GM23338 (cell line): ENCODE measurements around the gene POLD3. TPM values are rescaled to one million over a fixed set of nuclear protein-coding genes. Genes with fewer than 3 reads are reported as not detected.

Source experiments
- ATAC-seq: fragments of 200-7000 bp; cut with Tn5 transposase; 3 replicates; pipeline ENCODE4 v1.9.1; 2020
- DNase-seq: peaks from one replicate; pipeline ENCODE4 v3.0.0-alpha.2; 2015; ENCODE audit warnings: low spot score
- H2AFZ ChIP-seq: fragments of 200-600 bp; sonication (generic); 2 replicates; pipeline ENCODE4 v1.8.0; 2016; ENCODE audit warnings: antibody characterized with exemption, mild to moderate bottlenecking, moderate library complexity
- H3F3A ChIP-seq: fragments of 200-600 bp; sonication (generic); replicated peaks from 2 replicates; pipeline ENCODE4 v1.8.0; 2017; ENCODE audit warnings: antibody characterized with exemption, mixed run types, low read depth
- H3K27ac ChIP-seq: fragments of 200-600 bp; sonication (generic); 2 replicates; pipeline ENCODE4 v1.6.1; 2016; ENCODE audit warnings: low read depth
- H3K27me3 ChIP-seq: fragments of 200-600 bp; sonication (generic); 2 replicates; pipeline ENCODE4 v1.8.0; 2016; ENCODE audit warnings: mild to moderate bottlenecking, mixed run types, moderate library complexity; ENCODE audit not compliant: insufficient read depth
- H3K36me3 ChIP-seq: fragments of 200-600 bp; sonication (generic); 2 replicates; pipeline ENCODE4 v1.8.0; 2016; ENCODE audit warnings: mild to moderate bottlenecking; ENCODE audit not compliant: insufficient read depth
- H3K4me1 ChIP-seq: fragments of 200-600 bp; sonication (generic); 2 replicates; pipeline ENCODE4 v1.8.0; 2016; ENCODE audit warnings: mild to moderate bottlenecking, moderate library complexity; ENCODE audit not compliant: insufficient read depth
- H3K4me2 ChIP-seq: fragments of 200-600 bp; sonication (generic); 2 replicates; pipeline ENCODE4 v1.7.1; 2017; ENCODE audit warnings: mixed run types
- H3K4me3 ChIP-seq: fragments of 200-600 bp; sonication (generic); 2 replicates; pipeline ENCODE4 v1.6.1; 2016; ENCODE audit warnings: mixed run types
- H3K79me2 ChIP-seq: fragments of 200-600 bp; sonication (generic); replicated peaks from 2 replicates; pipeline ENCODE4 v1.8.0; 2017; ENCODE audit warnings: mild to moderate bottlenecking; ENCODE audit not compliant: insufficient read depth
- H3K9me2 ChIP-seq: fragments of 200-600 bp; sonication (generic); 2 replicates; pipeline ENCODE4 v1.8.0; 2017; ENCODE audit not compliant: insufficient read depth
- H4K20me1 ChIP-seq: fragments of 200-600 bp; sonication (generic); replicated peaks from 2 replicates; pipeline ENCODE4 v1.8.0; 2017; ENCODE audit warnings: mild to moderate bottlenecking; ENCODE audit not compliant: insufficient read depth
- H3K27ac Mint-ChIP-seq: 2 replicates; pipeline ENCODE4 v1.8.0; 2020; ENCODE audit warnings: inconsistent platforms, mild to moderate bottlenecking, moderate library complexity, mixed read lengths
- H3K27me3 Mint-ChIP-seq: 3 replicates; pipeline ENCODE4 v1.8.0; 2022; ENCODE audit warnings: low read depth, mild to moderate bottlenecking, moderate library complexity, mixed read lengths, inconsistent platforms; ENCODE audit not compliant: insufficient read depth, poor library complexity
- H3K36me3 Mint-ChIP-seq: 3 replicates; pipeline ENCODE4 v1.8.0; 2021; ENCODE audit warnings: low read depth, mild to moderate bottlenecking, inconsistent platforms, moderate library complexity, mixed read lengths
- H3K4me1 Mint-ChIP-seq: 3 replicates; pipeline ENCODE4 v1.8.0; 2020; ENCODE audit warnings: mild to moderate bottlenecking, inconsistent platforms, mixed read lengths
- H3K4me3 Mint-ChIP-seq: 3 replicates; pipeline ENCODE4 v1.8.0; 2021; ENCODE audit warnings: moderate library complexity, mild to moderate bottlenecking, inconsistent platforms, mixed read lengths
- H3K9me3 Mint-ChIP-seq: 3 replicates; pipeline ENCODE4 v1.8.0; 2020; ENCODE audit warnings: moderate library complexity, mild to moderate bottlenecking, inconsistent platforms, mixed read lengths
- CREB1 ChIP-seq: fragments of 250-450 bp; sonication (Bioruptor Pico); IDR thresholded peaks from 2 replicates; pipeline ENCODE4 v1.5.0; 2020; ENCODE audit warnings: low read depth, mild to moderate bottlenecking, moderate library complexity
- EZH2 ChIP-seq: fragments of 200-600 bp; sonication (generic); IDR thresholded peaks from one replicate; pipeline ENCODE4 v1.8.0; 2017; ENCODE audit warnings: antibody characterized with exemption, mild to moderate bottlenecking, low read depth; ENCODE audit not compliant: unreplicated experiment
- EZH2phosphoT487 ChIP-seq: fragments of 200-600 bp; sonication (generic); IDR thresholded peaks from one replicate; pipeline ENCODE4 v1.8.1; 2018; ENCODE audit warnings: antibody characterized with exemption; ENCODE audit not compliant: unreplicated experiment
- POLR2AphosphoS5 ChIP-seq: IDR thresholded peaks from 2 replicates; pipeline ENCODE4 v1.6.1; 2016; ENCODE audit warnings: antibody characterized with exemption, low read depth
- ZNF114 ChIP-seq: fragments of 250-450 bp; sonication (Bioruptor Pico); IDR thresholded peaks from 2 replicates; pipeline ENCODE4 v1.5.0; 2020; ENCODE audit warnings: mild to moderate bottlenecking, moderate library complexity
- polyA plus RNA-seq: library from polyadenylated mRNA; unstranded; fragments of >200 nt; fragmentation: Nextera tagmentation; extraction: Ambion mirVana; gene quantifications from 2 replicates; pipeline ENCODE4 v1.2.1, GENCODE V29; 2016
- total RNA-seq: library from RNA; depleted of rRNA; stranded (reverse); fragments of >200 nt; shearing (Covaris generic); gene quantifications from 2 replicates; pipeline ENCODE4 v1.2.3, GENCODE V29; 2014
- TF ChIP-seq, protein P1 (sequence below), 2 experiments: fragments of 200-600 bp in 1 of 2; sonication (generic) in 1 of 2; conservative IDR thresholded peaks; 2 replicates each; pipeline versions ENCODE4 v1.5.1 to v1.6.1; 2016 to 2017; ENCODE audit warnings: antibody characterized with exemption in 2 of 2, low read depth in 2 of 2, mild to moderate bottlenecking in 2 of 2, moderate library complexity in 1 of 2
- TF ChIP-seq, protein P2 (sequence below): IDR thresholded peaks from 2 replicates; pipeline ENCODE4 v1.6.1; 2016; ENCODE audit warnings: antibody characterized with exemption
- TF ChIP-seq, protein P3 (sequence below): IDR thresholded peaks from one replicate; pipeline ENCODE4 v1.6.1; 2018; ENCODE audit warnings: antibody characterized with exemption; ENCODE audit not compliant: unreplicated experiment
- TF ChIP-seq, protein P4 (sequence below): fragments of 250-450 bp; sonication (Bioruptor Pico); IDR thresholded peaks from 2 replicates; pipeline ENCODE4 v1.5.0; 2020; ENCODE audit warnings: mild to moderate bottlenecking, moderate library complexity

POLD3 gene
- total and polyA plus RNA-seq, 2 experiments from 2014 or later = 21.9 to 50.1 TPM

DNA sequence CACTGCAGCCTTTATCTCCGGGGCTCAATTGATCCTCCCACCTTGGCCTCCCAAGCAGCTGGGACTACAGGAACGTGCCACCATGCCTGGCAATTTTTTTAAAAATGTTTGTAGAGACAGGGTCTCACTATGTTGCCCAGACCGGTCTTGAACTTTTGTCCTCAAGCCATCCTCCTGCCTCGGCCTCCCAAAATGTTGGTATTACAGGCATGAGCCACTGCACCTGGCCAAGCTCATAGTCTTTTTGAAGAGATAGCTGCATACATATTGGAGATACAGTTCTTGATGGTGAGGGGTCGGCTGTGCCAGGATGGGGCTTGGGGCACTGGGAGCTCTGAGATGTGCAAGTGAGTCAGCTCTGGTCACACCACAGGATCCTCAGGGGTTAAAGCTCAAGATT is 85.7 kb downstream of the POLD3 start:
- DNase-seq (no peak), ATAC-seq (no peak)
- Histone ChIP-seq H2AFZ (no peak overlapping the region), H4K20me1 (no peaks in the 10 kb centered on the region), H3K4me2 (no peak overlapping the region), H3K36me3 (no peaks in the 10 kb centered on the region), H3K4me3 (no peak overlapping the region), H3K79me2 (no peaks in the 10 kb centered on the region), H3F3A (no peaks in the 10 kb centered on the region), H3K27ac (no peak overlapping the region), H3K4me1 (no peaks in the 10 kb centered on the region), H3K9me2 (no peaks in the 10 kb centered on the region), H3K27me3 (peaks cover 5% of the 10 kb centered on the region)
- Mint-ChIP-seq H3K4me1 (no peaks in the 10 kb centered on the region; the same call in 2 of the 3 replicates), H3K9me3 (peaks cover 3% of the 10 kb centered on the region; the same call in 1 of the 3 replicates), H3K27me3 (peaks cover 5% of the 10 kb centered on the region), H3K4me3 (no peak overlapping the region), H3K36me3 (peaks cover 6% of the 10 kb centered on the region; the same call in 2 of the 3 replicates), H3K27ac (no peak overlapping the region)
- TF ChIP-seq CREB1 (CRISPR knock-in tag) = no peak
- TF ChIP-seq POLR2AphosphoS5 = no peak
- no peak for TF ChIP-seq ZNF114 (CRISPR knock-in tag)
- TF ChIP-seq, protein P1, sequence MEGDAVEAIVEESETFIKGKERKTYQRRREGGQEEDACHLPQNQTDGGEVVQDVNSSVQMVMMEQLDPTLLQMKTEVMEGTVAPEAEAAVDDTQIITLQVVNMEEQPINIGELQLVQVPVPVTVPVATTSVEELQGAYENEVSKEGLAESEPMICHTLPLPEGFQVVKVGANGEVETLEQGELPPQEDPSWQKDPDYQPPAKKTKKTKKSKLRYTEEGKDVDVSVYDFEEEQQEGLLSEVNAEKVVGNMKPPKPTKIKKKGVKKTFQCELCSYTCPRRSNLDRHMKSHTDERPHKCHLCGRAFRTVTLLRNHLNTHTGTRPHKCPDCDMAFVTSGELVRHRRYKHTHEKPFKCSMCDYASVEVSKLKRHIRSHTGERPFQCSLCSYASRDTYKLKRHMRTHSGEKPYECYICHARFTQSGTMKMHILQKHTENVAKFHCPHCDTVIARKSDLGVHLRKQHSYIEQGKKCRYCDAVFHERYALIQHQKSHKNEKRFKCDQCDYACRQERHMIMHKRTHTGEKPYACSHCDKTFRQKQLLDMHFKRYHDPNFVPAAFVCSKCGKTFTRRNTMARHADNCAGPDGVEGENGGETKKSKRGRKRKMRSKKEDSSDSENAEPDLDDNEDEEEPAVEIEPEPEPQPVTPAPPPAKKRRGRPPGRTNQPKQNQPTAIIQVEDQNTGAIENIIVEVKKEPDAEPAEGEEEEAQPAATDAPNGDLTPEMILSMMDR (conservative IDR thresholded peaks at IDR 0.05; ENCODE audit: low read depth in 2 of 2) = no peak
- no peak for TF ChIP-seq EZH2phosphoT487
- TF ChIP-seq EZH2 = no peak
- TF ChIP-seq, protein P2, sequence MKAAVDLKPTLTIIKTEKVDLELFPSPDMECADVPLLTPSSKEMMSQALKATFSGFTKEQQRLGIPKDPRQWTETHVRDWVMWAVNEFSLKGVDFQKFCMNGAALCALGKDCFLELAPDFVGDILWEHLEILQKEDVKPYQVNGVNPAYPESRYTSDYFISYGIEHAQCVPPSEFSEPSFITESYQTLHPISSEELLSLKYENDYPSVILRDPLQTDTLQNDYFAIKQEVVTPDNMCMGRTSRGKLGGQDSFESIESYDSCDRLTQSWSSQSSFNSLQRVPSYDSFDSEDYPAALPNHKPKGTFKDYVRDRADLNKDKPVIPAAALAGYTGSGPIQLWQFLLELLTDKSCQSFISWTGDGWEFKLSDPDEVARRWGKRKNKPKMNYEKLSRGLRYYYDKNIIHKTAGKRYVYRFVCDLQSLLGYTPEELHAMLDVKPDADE = no peak
- TF ChIP-seq, protein P3, sequence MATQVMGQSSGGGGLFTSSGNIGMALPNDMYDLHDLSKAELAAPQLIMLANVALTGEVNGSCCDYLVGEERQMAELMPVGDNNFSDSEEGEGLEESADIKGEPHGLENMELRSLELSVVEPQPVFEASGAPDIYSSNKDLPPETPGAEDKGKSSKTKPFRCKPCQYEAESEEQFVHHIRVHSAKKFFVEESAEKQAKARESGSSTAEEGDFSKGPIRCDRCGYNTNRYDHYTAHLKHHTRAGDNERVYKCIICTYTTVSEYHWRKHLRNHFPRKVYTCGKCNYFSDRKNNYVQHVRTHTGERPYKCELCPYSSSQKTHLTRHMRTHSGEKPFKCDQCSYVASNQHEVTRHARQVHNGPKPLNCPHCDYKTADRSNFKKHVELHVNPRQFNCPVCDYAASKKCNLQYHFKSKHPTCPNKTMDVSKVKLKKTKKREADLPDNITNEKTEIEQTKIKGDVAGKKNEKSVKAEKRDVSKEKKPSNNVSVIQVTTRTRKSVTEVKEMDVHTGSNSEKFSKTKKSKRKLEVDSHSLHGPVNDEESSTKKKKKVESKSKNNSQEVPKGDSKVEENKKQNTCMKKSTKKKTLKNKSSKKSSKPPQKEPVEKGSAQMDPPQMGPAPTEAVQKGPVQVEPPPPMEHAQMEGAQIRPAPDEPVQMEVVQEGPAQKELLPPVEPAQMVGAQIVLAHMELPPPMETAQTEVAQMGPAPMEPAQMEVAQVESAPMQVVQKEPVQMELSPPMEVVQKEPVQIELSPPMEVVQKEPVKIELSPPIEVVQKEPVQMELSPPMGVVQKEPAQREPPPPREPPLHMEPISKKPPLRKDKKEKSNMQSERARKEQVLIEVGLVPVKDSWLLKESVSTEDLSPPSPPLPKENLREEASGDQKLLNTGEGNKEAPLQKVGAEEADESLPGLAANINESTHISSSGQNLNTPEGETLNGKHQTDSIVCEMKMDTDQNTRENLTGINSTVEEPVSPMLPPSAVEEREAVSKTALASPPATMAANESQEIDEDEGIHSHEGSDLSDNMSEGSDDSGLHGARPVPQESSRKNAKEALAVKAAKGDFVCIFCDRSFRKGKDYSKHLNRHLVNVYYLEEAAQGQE = no peak
- TF ChIP-seq, protein P4, sequence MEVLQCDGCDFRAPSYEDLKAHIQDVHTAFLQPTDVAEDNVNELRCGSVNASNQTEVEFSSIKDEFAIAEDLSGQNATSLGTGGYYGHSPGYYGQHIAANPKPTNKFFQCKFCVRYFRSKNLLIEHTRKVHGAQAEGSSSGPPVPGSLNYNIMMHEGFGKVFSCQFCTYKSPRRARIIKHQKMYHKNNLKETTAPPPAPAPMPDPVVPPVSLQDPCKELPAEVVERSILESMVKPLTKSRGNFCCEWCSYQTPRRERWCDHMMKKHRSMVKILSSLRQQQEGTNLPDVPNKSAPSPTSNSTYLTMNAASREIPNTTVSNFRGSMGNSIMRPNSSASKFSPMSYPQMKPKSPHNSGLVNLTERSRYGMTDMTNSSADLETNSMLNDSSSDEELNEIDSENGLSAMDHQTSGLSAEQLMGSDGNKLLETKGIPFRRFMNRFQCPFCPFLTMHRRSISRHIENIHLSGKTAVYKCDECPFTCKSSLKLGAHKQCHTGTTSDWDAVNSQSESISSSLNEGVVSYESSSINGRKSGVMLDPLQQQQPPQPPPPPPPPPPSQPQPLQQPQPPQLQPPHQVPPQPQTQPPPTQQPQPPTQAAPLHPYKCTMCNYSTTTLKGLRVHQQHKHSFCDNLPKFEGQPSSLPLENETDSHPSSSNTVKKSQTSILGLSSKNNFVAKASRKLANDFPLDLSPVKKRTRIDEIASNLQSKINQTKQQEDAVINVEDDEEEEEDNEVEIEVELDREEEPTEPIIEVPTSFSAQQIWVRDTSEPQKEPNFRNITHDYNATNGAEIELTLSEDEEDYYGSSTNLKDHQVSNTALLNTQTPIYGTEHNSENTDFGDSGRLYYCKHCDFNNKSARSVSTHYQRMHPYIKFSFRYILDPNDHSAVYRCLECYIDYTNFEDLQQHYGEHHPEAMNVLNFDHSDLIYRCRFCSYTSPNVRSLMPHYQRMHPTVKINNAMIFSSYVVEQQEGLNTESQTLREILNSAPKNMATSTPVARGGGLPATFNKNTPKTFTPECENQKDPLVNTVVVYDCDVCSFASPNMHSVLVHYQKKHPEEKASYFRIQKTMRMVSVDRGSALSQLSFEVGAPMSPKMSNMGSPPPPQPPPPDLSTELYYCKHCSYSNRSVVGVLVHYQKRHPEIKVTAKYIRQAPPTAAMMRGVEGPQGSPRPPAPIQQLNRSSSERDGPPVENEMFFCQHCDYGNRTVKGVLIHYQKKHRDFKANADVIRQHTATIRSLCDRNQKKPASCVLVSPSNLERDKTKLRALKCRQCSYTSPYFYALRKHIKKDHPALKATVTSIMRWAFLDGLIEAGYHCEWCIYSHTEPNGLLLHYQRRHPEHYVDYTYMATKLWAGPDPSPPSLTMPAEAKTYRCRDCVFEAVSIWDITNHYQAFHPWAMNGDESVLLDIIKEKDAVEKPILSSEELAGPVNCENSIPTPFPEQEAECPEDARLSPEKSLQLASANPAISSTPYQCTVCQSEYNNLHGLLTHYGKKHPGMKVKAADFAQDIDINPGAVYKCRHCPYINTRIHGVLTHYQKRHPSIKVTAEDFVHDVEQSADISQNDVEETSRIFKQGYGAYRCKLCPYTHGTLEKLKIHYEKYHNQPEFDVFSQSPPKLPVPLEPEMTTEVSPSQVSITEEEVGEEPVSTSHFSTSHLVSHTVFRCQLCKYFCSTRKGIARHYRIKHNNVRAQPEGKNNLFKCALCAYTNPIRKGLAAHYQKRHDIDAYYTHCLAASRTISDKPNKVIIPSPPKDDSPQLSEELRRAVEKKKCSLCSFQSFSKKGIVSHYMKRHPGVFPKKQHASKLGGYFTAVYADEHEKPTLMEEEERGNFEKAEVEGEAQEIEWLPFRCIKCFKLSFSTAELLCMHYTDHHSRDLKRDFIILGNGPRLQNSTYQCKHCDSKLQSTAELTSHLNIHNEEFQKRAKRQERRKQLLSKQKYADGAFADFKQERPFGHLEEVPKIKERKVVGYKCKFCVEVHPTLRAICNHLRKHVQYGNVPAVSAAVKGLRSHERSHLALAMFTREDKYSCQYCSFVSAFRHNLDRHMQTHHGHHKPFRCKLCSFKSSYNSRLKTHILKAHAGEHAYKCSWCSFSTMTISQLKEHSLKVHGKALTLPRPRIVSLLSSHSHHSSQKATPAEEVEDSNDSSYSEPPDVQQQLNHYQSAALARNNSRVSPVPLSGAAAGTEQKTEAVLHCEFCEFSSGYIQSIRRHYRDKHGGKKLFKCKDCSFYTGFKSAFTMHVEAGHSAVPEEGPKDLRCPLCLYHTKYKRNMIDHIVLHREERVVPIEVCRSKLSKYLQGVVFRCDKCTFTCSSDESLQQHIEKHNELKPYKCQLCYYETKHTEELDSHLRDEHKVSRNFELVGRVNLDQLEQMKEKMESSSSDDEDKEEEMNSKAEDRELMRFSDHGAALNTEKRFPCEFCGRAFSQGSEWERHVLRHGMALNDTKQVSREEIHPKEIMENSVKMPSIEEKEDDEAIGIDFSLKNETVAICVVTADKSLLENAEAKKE = no peak
